Endodermal cell (in vitro differentiated cells): Measurements from ENCODE around the gene KRTAP4-11. TPM values are rescaled to one million over a fixed set of nuclear protein-coding genes. Genes with fewer than 3 reads are reported as not detected.
"Not testable (repeated sequence)": the region's sequence is repeated elsewhere in the genome, so short reads cannot be mapped to it uniquely, and the experiment has no call there.

Experiments
- DNase-seq: peaks from one replicate; pipeline ENCODE4 v3.0.0-alpha.2; 2017
- H3K27ac ChIP-seq: 2 replicates; pipeline ENCODE4 v1.5.1; 2013; ENCODE audit warnings: mild to moderate bottlenecking, low read depth, low read length, moderate library complexity
- H3K27me3 ChIP-seq: 2 replicates; pipeline ENCODE4 v1.6.1; 2013; ENCODE audit warnings: mild to moderate bottlenecking, low read length, moderate library complexity; ENCODE audit not compliant: insufficient read depth, control insufficient read depth, poor library complexity, severe bottlenecking
- H3K36me3 ChIP-seq: 2 replicates; pipeline ENCODE4 v1.7.0; 2013; ENCODE audit warnings: mild to moderate bottlenecking, low read length, moderate library complexity; ENCODE audit not compliant: control insufficient read depth, insufficient read depth
- H3K4me1 ChIP-seq: one replicate; pipeline ENCODE4 v1.7.0; 2013; ENCODE audit warnings: low read length; ENCODE audit not compliant: control insufficient read depth, insufficient read depth
- H3K4me3 ChIP-seq: 2 replicates; pipeline ENCODE4 v1.5.1; 2013; ENCODE audit warnings: mild to moderate bottlenecking, low read length, moderate library complexity
- H3K9ac ChIP-seq: 2 replicates; pipeline ENCODE4 v1.6.1; 2013; ENCODE audit warnings: mild to moderate bottlenecking, low read length, moderate library complexity; ENCODE audit not compliant: poor library complexity, severe bottlenecking; ENCODE audit errors: extremely low read depth
- H3K9me3 ChIP-seq: 2 replicates; pipeline ENCODE4 v1.6.1; 2013; ENCODE audit warnings: mild to moderate bottlenecking, low read length, moderate library complexity; ENCODE audit not compliant: control insufficient read depth
- H3K27ac Mint-ChIP-seq: 2 replicates; pipeline ENCODE4 v1.8.0; 2020; ENCODE audit warnings: mixed read lengths
- H3K27me3 Mint-ChIP-seq: 2 replicates; pipeline ENCODE4 v1.8.0; 2021; ENCODE audit warnings: mild to moderate bottlenecking, mixed read lengths; ENCODE audit not compliant: insufficient read depth
- H3K36me3 Mint-ChIP-seq: 2 replicates; pipeline ENCODE4 v1.8.0; 2020; ENCODE audit warnings: low read depth, mixed read lengths
- H3K4me1 Mint-ChIP-seq: 2 replicates; pipeline ENCODE4 v1.8.0; 2020; ENCODE audit warnings: mixed read lengths
- H3K4me3 Mint-ChIP-seq: 2 replicates; pipeline ENCODE4 v1.8.0; 2020; ENCODE audit warnings: mild to moderate bottlenecking, moderate library complexity, mixed read lengths
- H3K9me3 Mint-ChIP-seq: 2 replicates; pipeline ENCODE4 v1.8.0; 2020; ENCODE audit warnings: mild to moderate bottlenecking, mixed read lengths
- CTCF ChIP-seq: fragments of 200-600 bp; sonication (generic); conservative IDR thresholded peaks from 2 replicates; pipeline ENCODE4 v1.5.0; 2021; ENCODE audit warnings: antibody characterized with exemption, mild to moderate bottlenecking
- WGBS, 2 experiments: methylation state at CpG; one replicate each; pipeline versions ENCODE4 v1.1.5 to v1.1.7; 2013; ENCODE audit warnings: missing lambda C conversion rate in 2 of 2, mixed read lengths in 1 of 2; ENCODE audit not compliant: insufficient coverage in 1 of 2, insufficient read length in 1 of 2; 5-methylcytosine and 5-hydroxymethylcytosine counted together
- total RNA-seq, 2 donors: library from RNA; stranded (reverse); fragmentation: NEBNext Ultra II Directional in 1 of 2; extraction: Animal tissue kit (Norgen Biotek cat#: 25700) in 1 of 2; gene quantifications; 2 replicates in 1 of 2; 3 replicates in 1 of 2; pipeline ENCODE4 v1.2.1, GENCODE V29; 2021

Gene KRTAP4-11
- total RNA-seq, 2 donors from 2014 or later, result not detected

DNA sequence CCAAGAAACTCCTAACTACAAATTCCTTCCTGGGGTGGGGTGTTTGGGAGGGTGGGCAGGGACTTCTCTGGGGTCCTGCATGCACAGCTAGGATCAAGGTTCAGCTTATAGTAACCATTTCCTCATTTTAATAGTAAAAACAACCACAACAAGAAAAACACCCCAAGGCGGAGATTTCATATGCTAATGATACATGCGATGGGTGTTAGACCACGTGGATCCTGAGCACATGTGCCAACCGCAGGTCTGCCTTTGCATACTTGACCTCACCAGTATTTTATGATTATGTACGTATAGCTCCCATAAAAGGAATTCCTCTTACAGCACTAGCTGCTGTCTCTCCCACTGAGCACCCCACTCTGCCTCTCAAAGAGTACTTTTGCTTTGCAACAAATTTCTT is 1.9 kb downstream of the KRTAP4-11 start:
- H3K36me3 ChIP-seq, result no peaks in the 10 kb centered on the region
- no peaks in the 10 kb centered on the region for H3K4me1 ChIP-seq
- H3K9ac ChIP-seq, result no peak overlapping the region
- 89 to 93% methylated on average over 5 of the region's 5 CpGs for WGBS, 2 experiments
- no peak for DNase-seq
- H3K9me3 ChIP-seq, result peaks cover 23% of the 10 kb centered on the region
- no peak overlapping the region for H3K4me3 ChIP-seq
- no peaks in the 10 kb centered on the region for H3K27me3 ChIP-seq
- Mint-ChIP-seq H3K27ac (no peak overlapping the region), H3K36me3 (no peaks in the 10 kb centered on the region), H3K9me3 (peaks cover 20% of the 10 kb centered on the region), H3K27me3 (peaks cover 8% of the 10 kb centered on the region), H3K4me1 (no peaks in the 10 kb centered on the region), H3K4me3 (no peak overlapping the region)
- no peak overlapping the region for H3K27ac ChIP-seq
- TF ChIP-seq CTCF, result no peak

GRCh38 chr17:41111151-41111885 is 6.9 kb downstream of the KRTAP4-11 start:
- no peaks in the 10 kb centered on the region for H3K27me3 ChIP-seq
- H3K27ac Mint-ChIP-seq, result no peak overlapping the region
- H3K27me3 Mint-ChIP-seq, result no peaks in the 10 kb centered on the region
- H3K36me3 Mint-ChIP-seq, result no peaks in the 10 kb centered on the region
- DNase-seq, result no peak
- H3K27ac ChIP-seq, result no peak overlapping the region
- H3K9me3 ChIP-seq, result peaks cover 32% of the 10 kb centered on the region
- H3K9ac ChIP-seq, result no peak overlapping the region
- H3K4me3 ChIP-seq, result no peak overlapping the region
- H3K9me3 Mint-ChIP-seq, result peaks cover 34% of the 10 kb centered on the region
- H3K36me3 ChIP-seq, result no peaks in the 10 kb centered on the region
- WGBS, 2 experiments, result 56 to 100% methylated on average over 1 of the region's 2 CpGs
- H3K4me3 Mint-ChIP-seq, result no peak overlapping the region
- peaks cover 9% of the 10 kb centered on the region for H3K4me1 Mint-ChIP-seq
- H3K4me1 ChIP-seq, result no peaks in the 10 kb centered on the region
- no peak for TF ChIP-seq CTCF

DNA sequence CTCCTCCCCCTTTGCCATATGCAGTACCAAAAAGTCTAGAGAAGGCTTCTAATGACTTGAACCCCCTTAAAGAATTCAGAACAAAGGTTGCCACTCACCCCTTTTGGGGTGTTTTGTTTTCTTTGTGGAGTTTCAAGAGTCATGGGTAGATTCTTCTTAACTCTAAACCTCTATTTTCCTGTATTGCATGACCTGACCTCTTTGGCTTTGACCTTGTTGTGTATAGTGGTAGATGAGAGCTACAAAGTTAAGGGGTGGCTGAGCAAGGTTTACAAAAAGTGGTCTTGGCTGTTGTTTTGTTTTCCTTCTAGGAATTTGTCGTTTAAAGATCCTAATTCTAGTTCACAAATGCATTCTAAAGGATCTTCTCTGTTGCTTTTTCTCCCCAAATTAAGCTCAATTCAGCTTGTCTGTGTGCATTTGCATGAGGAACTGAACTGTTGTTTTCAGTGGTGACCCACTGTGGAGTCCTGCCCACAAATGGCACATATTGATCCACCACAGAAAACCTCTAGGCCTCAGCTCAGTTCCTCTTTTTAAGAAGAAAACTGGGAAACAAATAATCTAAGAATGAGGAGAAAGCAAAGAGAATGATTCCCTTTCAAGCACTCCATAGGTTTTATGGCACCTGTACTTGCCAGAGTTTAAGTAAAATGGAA is 9.3 kb downstream of the KRTAP4-11 start:
- not testable (repeated sequence) for H3K4me3 ChIP-seq, H3K4me3 Mint-ChIP-seq, H3K36me3 Mint-ChIP-seq, H3K9ac ChIP-seq, H3K27ac Mint-ChIP-seq, H3K27ac ChIP-seq, H3K4me1 Mint-ChIP-seq, H3K27me3 Mint-ChIP-seq, DNase-seq, H3K27me3 ChIP-seq, H3K36me3 ChIP-seq, H3K4me1 ChIP-seq
- peaks cover 32% of the 10 kb centered on the region for H3K9me3 ChIP-seq
- 40 to 64% methylated on average over 1 of the region's 1 CpG for WGBS, 2 experiments
- H3K9me3 Mint-ChIP-seq, result peaks cover 31% of the 10 kb centered on the region
